Kidney capillary endothelial cell (primary cell): Measurements from ENCODE around the gene CLIP2.
A peak's percentile ranks its signal among the peaks of the same experiment; 100 is the strongest.

Experiments used
- DNase-seq: peaks from one replicate; pipeline ENCODE4 v3.0.0-alpha.2; 2018; ENCODE audit warnings: low spot score

Gene CLIP2

DNA sequence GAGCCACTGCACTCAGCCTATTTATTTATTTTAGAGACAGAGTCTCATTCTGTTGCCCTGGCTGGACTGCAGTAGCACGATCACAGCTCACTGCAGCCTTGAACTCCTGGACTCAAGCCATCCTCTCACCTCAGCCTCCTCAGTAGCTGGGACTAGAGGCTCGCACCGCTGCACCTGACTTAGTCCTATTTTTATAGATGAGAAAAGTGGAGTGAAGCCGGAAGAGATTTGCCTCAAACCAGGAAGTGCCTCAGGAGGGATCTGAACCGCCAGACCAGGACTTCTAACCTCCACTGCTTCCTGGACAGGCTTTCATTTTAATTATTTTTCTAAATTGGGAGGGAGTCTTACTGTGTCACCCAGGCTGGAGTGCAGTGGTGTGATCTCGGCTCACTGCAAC lies 17.5 kb upstream of the CLIP2 start:
- no peak for DNase-seq

- peak; percentile 97 for DNase-seq
Observed at GRCh38 chr7:74272305-74273038, 16.7 kb upstream of the CLIP2 start.

DNA sequence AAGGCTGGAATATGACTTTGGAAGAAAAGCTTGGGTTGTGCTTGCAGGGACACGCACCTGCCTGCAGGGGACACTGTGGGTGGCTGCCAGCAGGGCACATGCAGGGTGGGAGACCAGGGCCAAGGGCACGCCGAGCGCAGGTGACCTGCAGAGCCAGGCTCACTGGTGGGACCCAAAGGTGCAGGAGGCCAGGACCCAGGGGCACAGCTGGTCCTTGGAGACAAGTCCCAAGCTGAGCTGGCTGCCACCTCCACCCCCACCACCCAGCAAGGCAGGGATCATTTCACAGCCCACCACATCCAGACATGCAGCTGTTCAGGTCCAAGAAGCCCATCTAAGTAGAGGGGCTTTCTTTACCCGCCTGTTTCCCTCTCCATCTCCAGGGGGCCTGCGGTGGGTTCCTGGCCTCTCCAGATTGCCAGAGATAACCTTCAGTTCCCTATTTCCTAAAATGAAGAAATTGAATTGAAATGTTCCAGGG lies 13.8 kb upstream of the CLIP2 start:
- DNase-seq, result no peak

DNA sequence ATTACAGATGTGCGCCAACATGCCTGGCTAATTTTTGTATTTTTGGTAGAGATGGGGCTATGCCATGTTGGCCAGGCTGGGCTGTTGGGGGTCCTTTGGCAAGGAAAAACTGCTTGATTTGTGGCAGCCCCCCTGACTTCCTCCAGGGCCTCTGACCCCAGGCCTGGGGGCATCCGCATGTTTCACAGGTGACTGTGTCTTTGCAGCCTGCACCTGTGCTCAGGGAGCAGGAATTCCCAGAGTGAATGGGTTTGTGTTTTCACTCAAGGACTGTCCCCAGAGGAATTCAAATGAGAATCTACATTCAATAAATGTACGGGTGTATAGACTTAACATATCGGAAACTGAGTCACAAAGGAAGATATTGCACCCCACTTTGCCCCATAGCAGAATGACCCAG lies 11.6 kb upstream of the CLIP2 start:
- DNase-seq, result no peak

DNA sequence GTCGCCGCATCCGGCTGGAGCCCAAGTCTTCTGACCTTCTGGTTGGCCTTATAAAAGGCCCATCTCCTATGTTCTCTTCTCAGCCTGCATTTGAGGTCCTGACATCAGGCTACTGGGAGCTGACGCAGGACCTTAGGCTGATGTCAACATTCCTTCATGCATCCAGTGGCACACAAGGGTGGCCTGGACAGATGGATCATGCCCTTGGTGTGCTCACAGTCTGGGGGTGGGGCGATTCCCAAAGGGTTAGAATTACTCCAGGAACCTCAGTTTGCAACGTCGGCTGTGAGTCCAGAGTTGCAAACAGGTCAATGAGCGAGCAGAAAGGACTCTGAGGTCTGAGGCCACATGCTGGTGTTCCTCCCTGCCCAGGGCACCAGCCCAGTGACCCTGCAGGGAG lies 8.2 kb upstream of the CLIP2 start:
- DNase-seq, result no peak

GRCh38 chr7:74282748-74283459 lies 6.3 kb upstream of the CLIP2 start:
- DNase-seq, result no peak

DNA sequence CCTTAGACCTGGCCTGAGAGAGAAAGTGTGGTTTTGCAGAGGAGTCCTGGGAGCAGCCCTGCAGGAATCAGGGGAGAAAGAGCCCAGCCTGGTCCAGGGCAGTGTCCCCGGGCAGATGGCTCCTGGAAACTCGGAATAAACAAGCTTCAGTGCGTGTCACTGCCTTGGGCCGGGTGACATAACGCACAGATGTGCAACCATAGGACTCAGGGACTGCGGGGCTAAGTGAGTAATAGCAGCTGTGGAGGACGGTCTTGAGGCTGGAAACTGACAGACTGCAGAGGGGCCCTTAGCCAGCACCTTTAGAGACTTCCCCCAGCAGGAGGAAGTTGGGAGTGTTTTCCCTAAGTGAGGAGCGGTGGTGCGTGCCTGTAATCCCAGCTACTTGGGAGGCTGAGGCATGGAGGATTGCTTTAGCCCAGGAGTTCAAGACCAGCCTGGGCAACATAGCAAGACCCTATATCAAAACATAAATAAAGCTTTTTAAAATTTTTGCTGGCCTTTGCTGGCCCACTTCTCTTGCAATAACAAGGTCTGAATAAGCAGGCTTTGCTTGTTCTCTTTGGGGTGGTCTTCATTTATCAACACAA lies 5.3 kb upstream of the CLIP2 start:
- DNase-seq, result no peak

DNA sequence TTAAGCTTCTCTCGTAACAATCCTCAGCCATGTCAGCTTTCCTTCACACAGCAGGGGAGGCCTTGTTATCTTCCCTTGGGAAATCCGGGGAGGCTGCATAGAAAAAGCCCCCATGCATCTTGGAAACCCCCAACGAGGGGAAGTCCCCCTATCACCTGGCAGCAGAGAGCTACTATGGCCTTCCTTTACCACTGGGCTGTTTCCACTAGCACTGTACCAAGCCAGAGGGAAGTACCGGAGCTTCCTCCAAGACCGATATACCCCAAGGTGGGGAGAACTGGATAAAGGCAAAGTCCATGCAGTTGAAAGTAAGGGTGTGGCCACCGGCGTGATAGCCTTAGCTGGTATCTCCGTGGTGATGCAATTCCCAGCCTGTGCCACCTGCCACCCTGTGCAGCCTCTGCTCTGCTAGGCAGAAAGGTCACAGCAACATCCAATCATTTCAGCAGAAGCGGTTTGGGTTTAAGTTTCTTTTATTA lies 4.4 kb upstream of the CLIP2 start:
- DNase-seq, result no peak

GRCh38 chr7:74286131-74286530 lies 3.1 kb upstream of the CLIP2 start:
- no peak for DNase-seq

- no peak for DNase-seq
Observed at GRCh38 chr7:74287303-74288033, 1.7 kb upstream of the CLIP2 start.

- DNase-seq, result no peak
Observed at GRCh38 chr7:74288034-74288881, 949 bp upstream of the CLIP2 start.

DNA sequence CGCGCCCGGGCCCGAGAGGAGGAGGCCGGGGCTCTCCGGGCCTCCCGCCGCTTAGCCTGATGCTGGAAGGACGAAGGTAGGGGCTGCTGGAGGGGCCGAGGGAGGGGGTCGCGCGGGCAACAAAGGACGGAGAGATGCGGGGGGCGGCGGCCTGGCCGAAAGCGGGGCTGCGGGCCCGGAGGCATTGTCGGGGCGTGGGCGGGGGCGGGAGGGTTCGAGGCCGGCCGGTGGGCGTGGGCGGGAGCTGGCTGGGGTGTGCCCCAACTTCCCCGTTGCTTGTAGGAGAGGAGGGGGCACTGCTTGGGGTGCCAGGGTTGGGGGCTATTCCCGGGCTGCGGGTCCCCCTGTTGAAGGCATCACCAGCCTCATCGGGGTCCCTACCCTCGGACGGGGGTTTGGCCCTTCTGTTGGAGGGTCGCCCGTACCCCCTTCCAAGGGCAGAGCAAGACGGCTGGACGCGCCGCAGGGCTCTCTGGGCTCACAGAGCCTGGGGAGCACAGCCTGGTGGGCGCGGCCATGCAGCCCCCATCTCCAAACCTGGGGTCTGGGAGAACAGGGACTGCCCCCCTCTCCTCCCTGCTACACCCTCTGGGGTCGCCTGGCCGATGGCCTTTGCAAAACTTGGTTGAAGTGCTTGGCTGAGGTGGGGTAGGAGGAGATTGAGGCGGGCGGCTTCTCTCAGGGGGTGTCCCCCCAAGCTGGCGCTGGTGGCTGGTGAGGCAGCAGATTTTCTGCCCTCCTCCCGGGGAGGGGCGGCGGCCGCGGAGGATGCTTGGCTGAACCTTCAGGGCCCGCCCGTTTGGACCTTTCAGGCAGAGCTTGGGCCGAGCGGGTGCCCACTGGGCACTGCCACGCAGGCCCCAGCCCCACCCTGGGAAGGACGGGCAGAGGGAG lies 699 bp downstream of the CLIP2 start:
- no peak for DNase-seq

DNA sequence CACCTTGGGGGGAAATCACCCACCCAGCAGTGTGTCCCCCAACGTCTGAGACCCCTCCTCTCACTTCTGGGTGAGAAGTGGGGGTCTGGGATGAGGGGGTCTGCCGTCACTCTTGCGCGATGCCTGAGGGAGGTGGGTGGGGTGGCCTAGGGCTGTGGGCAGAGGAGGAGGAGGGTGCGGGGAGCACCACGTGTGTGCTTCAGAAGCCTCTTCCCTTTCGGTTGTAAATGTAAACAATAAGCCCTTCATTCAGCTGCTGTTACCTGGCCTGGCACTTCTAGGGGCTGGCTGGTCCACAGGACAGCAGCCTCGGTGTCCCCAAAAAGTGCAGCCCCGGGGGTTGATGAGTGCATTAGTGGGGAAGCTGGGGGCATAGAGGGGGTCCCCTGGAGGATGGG lies 1.3 kb downstream of the CLIP2 start:
- no peak for DNase-seq

DNA sequence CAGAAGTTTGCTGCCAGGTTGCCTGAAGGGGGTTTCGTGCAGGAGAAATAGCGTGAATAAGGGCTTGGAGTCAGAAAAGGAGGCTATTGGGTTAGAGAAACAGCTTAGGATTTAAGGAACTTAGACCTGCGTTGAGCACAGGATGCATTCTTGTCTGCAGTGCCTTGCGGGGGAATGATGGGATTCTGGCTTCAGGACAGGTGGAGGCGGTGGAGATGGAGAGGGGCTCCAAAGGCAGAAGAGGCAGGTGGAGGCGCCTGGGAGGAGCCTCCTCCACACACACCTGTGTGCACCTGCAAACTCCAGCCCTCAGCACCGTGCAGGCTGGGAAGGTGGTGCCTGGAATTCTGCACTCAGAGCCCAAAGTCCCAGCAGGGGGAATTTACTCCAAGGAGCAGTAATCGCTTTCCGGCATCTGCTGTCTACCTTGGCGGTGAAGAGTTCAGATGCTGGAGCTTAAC lies 1.8 kb downstream of the CLIP2 start:
- DNase-seq, result no peak

DNA sequence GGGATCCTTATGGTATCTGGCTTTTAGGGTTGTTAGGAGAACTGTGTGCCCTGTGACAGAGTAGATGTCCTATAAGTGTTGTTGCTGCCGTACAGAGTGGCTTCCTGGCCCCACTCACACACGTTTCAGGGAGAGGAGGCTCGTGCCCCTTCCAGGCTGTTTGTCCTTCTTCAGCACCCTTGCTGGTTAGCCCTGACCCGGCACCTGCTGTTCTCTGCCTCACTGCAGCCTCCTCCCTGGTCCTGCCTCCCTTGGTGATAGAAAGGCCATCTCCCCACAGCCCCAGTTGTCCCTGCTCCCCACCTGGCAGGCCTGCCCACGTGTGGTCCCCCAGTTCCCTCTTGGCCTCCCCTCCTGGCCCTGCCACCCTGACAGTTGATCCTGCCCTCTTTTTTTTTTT lies 2.3 kb downstream of the CLIP2 start:
- no peak for DNase-seq

DNA sequence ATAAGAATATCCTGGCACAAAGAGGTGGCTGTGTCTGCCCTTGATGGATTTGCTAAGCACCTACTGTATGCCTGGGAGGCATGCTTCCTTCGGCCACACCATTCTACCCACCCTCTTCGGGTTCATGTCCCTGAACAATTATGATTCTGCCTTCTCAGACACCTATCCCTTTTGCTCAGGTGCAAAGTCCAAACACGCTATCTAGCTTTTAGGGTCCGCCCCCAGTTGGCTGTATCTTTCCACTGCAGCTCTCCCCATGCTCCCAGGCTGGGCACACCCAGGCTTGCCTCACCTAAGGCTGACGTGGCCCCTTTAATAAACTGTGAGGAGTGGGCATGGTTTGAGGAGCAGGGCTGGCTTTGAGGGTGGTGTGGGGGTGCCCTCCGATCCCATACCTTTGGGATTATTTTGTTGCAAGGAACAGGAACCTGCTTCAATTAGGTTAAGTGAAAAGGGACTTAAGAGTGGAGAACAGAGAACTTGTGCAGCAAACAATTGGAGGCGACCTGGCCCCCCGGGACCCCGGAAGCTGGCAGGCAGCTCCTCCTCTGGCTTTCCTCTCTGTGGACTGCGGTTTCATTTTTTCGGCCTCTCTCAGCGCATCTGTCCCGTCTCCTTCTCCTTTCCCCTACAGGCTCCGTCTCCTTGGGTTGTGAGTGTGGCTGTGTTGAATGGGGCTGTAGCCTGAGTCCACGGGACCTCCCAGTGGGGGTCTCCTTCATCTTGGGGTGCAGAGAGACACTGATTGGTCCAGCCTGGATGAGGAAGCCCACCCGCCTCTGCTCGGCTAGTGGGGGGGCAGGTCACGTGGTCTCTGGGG lies 3.8 kb downstream of the CLIP2 start:
- no peak for DNase-seq

GRCh38 chr7:74293577-74293908 lies 4.3 kb downstream of the CLIP2 start:
- DNase-seq, result no peak

DNA sequence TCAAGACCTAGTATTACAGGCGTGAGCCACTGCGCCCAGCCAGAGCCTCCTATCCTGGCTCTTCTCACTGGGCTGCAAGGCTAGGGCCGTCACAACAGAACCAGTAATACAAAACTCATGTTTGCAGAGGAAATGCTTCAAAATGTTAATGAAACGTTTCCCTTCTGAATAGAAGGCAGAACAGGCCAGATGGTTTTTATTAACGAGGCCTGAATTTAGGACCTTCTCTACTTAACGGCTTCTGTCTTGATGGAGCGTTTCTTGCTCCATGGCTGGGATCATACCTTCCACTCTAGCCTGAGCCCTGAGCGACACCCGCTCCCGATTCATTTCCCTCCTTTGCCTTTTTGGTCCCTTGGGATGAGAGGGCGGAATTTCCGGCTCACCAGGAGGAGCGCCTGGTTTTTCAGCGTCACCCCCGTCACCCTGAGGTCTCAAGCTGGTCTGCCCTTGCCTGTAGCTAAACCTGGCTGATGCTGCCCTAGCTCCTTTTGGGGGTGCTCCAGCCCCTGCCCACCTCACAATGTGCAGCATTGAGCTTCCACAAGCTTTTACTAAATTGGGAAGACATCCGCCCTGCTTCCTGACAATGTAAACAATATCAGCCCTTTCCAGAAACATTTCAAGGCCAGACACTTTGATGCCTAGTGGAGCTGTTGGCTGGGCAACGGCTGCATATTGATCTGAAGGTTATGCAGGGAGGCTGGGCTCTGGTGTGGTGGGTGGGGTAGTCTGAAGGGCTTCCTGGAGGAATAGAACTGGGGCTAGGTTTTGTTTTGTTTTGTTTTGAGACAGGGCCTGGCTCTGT lies 5.2 kb downstream of the CLIP2 start:
- peak; percentile 53 for DNase-seq
